Thyroid gland (tissue), 4 donors: ENCODE data around the gene PRKCH. TPM values are rescaled to one million over a fixed set of nuclear protein-coding genes. Genes with fewer than 3 reads are reported as not detected.

Source experiments
- DNase-seq, 2 donors: peaks; one replicate each; pipeline ENCODE4 v3.0.0-alpha.2; 2019
- H3K27ac ChIP-seq, 3 donors: fragments of 200-600 bp; sonication (generic); 1 replicate in 2 of 3; 2 replicates in 1 of 3; pipeline ENCODE4 v1.5.1; 2016 to 2019; ENCODE audit warnings: mild to moderate bottlenecking in 1 of 3, moderate library complexity in 1 of 3
- H3K27me3 ChIP-seq: fragments of 200-600 bp; sonication (generic); one replicate; pipeline ENCODE4 v1.5.1; 2019
- H3K36me3 ChIP-seq, 2 donors: fragments of 200-600 bp; sonication (generic); one replicate each; pipeline ENCODE4 v1.5.1; 2016 to 2019
- H3K4me1 ChIP-seq, 2 donors: fragments of 200-600 bp; sonication (generic); one replicate each; pipeline ENCODE4 v1.5.1; 2017 to 2019
- H3K4me3 ChIP-seq, 3 donors: fragments of 200-600 bp; sonication (generic); replicated peaks in 1 of 3; 1 replicate in 2 of 3; 2 replicates in 1 of 3; pipeline ENCODE4 v1.5.1; 2016; ENCODE audit warnings: mild to moderate bottlenecking in 1 of 3
- H3K9me3 ChIP-seq: fragments of 200-600 bp; sonication (generic); one replicate; pipeline ENCODE4 v1.5.1; 2017
- CTCF ChIP-seq, 6 experiments: fragments of 200-600 bp in 3 of 6; fragments of 450-650 bp in 3 of 6; sonication (generic) in 3 of 6; IDR thresholded peaks; one replicate each; pipeline ENCODE4 v1.5.1; 2016 to 2019; ENCODE audit warnings: antibody characterized with exemption in 6 of 6, mild to moderate bottlenecking in 2 of 6, inconsistent platforms in 1 of 6, moderate library complexity in 1 of 6
- POLR2A ChIP-seq, 2 donors: fragments of 450-650 bp; IDR thresholded peaks; one replicate each; pipeline ENCODE4 v1.6.1; 2017; ENCODE audit warnings: antibody characterized with exemption in 2 of 2, mild to moderate bottlenecking in 2 of 2, moderate library complexity in 1 of 2
- WGBS, 2 donors: methylation state at CpG; one replicate each; pipeline ENCODE4 v1.1.5; 2017; 5-methylcytosine and 5-hydroxymethylcytosine counted together
- intact Hi-C: fragments of 100-400 bp; cut with DNase I; formaldehyde crosslinking; loops from one replicate; pipeline ENCODE4 v1.15.1; 2023
- total RNA-seq, 4 donors: library from RNA; depleted of rRNA; stranded (reverse); fragments of >200 nt; gene quantifications; one replicate each; pipeline ENCODE4 v1.2.3, GENCODE V29; 2016

PRKCH gene
- total RNA-seq, 4 donors from 2014 or later = 34.0 to 68.7 (median 49.8) TPM

GRCh38 chr14:61426048-61426447 lies 104.7 kb downstream of the PRKCH start:
- Histone ChIP-seq H3K27ac (no peak overlapping the region), H3K9me3 (no peaks in the 10 kb centered on the region), H3K4me3 (no peak overlapping the region), H3K4me1 (peaks cover 8 to 28% of the 10 kb centered on the region in 2 donors), H3K27me3 (no peaks in the 10 kb centered on the region), H3K36me3 (no peaks in the 10 kb centered on the region)
- 82 to 89% methylated on average over 1 of the region's 1 CpG for WGBS, 2 donors
- TF ChIP-seq POLR2A (IDR thresholded peaks at IDR 0.05) (no peak), CTCF (IDR thresholded peaks at IDR 0.05) (no peak)
- intact Hi-C loops = no loop called here
- DNase-seq = no peak

- no peaks in the 10 kb centered on the region for H3K36me3 ChIP-seq
- peaks cover 5 to 26% of the 10 kb centered on the region in 2 donors for H3K4me1 ChIP-seq
- no peaks in the 10 kb centered on the region for H3K27me3 ChIP-seq
- H3K9me3 ChIP-seq = no peaks in the 10 kb centered on the region
- intact Hi-C loops = no loop called here
- H3K27ac ChIP-seq = peak overlapping the region in 1 of 3 donors; percentile 5
- no peak overlapping the region for H3K4me3 ChIP-seq
- DNase-seq = no peak
- WGBS, 2 donors = 75 to 77% methylated on average over 2 of the region's 2 CpGs
- TF ChIP-seq POLR2A (IDR thresholded peaks at IDR 0.05) (no peak), CTCF (IDR thresholded peaks at IDR 0.05) (no peak)
These were observed 106.9 kb downstream of the PRKCH start for GRCh38 chr14:61428261-61428660.

- TF ChIP-seq CTCF (IDR thresholded peaks at IDR 0.05) (no peak), POLR2A (IDR thresholded peaks at IDR 0.05) (no peak)
- no peak overlapping the region for H3K4me3 ChIP-seq
- intact Hi-C loops = no loop called here
- peaks cover 5 to 31% of the 10 kb centered on the region in 2 donors for H3K4me1 ChIP-seq
- H3K9me3 ChIP-seq = no peaks in the 10 kb centered on the region
- no peaks in the 10 kb centered on the region for H3K27me3 ChIP-seq
- no peaks in the 10 kb centered on the region for H3K36me3 ChIP-seq
- 82 to 85% methylated on average over 2 of the region's 2 CpGs for WGBS, 2 donors
- no peak for DNase-seq
- peak overlapping the region in 1 of 3 donors; percentile 20 for H3K27ac ChIP-seq
These were observed 107.9 kb downstream of the PRKCH start for GRCh38 chr14:61429316-61429715.

- H3K36me3 ChIP-seq = no peaks in the 10 kb centered on the region
- DNase-seq = no peak
- no peaks in the 10 kb centered on the region for H3K27me3 ChIP-seq
- no peaks in the 10 kb centered on the region for H3K9me3 ChIP-seq
- peaks cover 5 to 31% of the 10 kb centered on the region in 2 donors for H3K4me1 ChIP-seq
- WGBS, 2 donors = 94 to 98% methylated on average over 2 of the region's 2 CpGs
- TF ChIP-seq POLR2A (IDR thresholded peaks at IDR 0.05) (no peak), CTCF (IDR thresholded peaks at IDR 0.05) (no peak)
- no peak overlapping the region for H3K27ac ChIP-seq
- no peak overlapping the region for H3K4me3 ChIP-seq
- intact Hi-C loops = no loop called here
These were observed 108.8 kb downstream of the PRKCH start for GRCh38 chr14:61430066-61430757.

GRCh38 chr14:61433169-61433568 lies 111.8 kb downstream of the PRKCH start:
- no peak for DNase-seq
- intact Hi-C loops = no loop called here
- peaks cover 16 to 45% of the 10 kb centered on the region in 2 donors for H3K4me1 ChIP-seq
- no peak for TF ChIP-seq POLR2A (IDR thresholded peaks at IDR 0.05)
- no peak for TF ChIP-seq CTCF (IDR thresholded peaks at IDR 0.05)
- H3K27ac ChIP-seq = peak overlapping the region in 1 of 3 donors; percentile 43
- no peak overlapping the region for H3K4me3 ChIP-seq
- no peaks in the 10 kb centered on the region for H3K36me3 ChIP-seq
- no peaks in the 10 kb centered on the region for H3K27me3 ChIP-seq
- H3K9me3 ChIP-seq = no peaks in the 10 kb centered on the region
- WGBS, 2 donors = 29 to 33% methylated on average over 1 of the region's 1 CpG
